ENCODE measurements around the gene EIF4G3.

EIF4G3 gene

DNA sequence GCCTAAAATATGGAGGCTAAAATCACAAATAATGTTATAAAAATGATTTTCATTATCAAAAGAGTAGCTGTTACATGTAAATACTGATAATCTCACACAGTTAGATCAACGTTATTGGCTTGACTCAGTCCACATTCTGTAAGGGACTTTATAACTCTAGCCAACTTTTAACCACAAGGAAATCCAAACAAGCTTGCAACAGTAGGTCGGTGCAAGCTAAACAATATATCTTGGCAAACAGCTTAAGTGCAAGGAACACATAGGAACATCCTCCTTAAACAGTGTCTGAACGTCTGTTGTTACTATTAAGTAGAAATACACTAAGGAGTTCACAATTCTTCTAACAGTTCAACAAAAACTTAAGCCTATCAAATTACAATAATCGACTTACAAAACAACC lies 126.7 kb downstream of the EIF4G3 start:
- Histone ChIP-seq H3K27ac (ENCODE audit: poor library complexity, severe bottlenecking) (no peak overlapping the region), H3K36me3 (ENCODE audit: low read depth) (peaks cover 16% of the 10 kb centered on the region), H3K27me3 (ENCODE audit: insufficient read depth, poor library complexity, severe bottlenecking) (no peaks in the 10 kb centered on the region), H3K4me1 (ENCODE audit: insufficient read depth, poor library complexity, severe bottlenecking) (no peaks in the 10 kb centered on the region), H3K4me3 (ENCODE audit: severe bottlenecking) (no peak overlapping the region), H3K9me3 (ENCODE audit: severe bottlenecking) (peaks cover 3% of the 10 kb centered on the region)
- TF ChIP-seq, protein P1, sequence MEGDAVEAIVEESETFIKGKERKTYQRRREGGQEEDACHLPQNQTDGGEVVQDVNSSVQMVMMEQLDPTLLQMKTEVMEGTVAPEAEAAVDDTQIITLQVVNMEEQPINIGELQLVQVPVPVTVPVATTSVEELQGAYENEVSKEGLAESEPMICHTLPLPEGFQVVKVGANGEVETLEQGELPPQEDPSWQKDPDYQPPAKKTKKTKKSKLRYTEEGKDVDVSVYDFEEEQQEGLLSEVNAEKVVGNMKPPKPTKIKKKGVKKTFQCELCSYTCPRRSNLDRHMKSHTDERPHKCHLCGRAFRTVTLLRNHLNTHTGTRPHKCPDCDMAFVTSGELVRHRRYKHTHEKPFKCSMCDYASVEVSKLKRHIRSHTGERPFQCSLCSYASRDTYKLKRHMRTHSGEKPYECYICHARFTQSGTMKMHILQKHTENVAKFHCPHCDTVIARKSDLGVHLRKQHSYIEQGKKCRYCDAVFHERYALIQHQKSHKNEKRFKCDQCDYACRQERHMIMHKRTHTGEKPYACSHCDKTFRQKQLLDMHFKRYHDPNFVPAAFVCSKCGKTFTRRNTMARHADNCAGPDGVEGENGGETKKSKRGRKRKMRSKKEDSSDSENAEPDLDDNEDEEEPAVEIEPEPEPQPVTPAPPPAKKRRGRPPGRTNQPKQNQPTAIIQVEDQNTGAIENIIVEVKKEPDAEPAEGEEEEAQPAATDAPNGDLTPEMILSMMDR (IDR thresholded peaks at IDR 0.05; ENCODE audit: poor library complexity, severe bottlenecking): no peak
- no peak for DNase-seq (ENCODE audit: low spot score)
- ATAC-seq (ENCODE audit: low read depth): no peak

DNA sequence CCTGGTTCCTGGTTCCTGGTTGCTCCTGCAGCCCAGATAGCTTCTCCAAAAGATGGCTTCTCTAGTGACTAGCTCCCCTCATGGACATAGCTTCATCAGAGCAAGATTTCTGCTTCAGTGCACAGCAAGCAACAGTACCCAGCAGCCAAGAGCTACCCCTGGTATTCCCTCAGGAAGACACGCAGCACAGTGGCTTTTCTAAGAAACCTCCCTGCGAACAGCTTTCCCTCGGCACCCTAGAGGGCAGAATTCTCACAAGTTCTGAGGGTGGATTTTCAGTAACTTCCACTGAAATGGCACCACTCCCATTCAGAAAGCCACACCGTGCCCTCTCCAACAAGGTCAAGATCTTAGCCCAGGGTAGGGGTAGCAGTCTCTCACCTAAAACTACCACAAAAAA lies 128.2 kb downstream of the EIF4G3 start:
- Histone ChIP-seq H3K4me1 (ENCODE audit: insufficient read depth, poor library complexity, severe bottlenecking) (no peaks in the 10 kb centered on the region), H3K9me3 (ENCODE audit: severe bottlenecking) (no peaks in the 10 kb centered on the region), H3K4me3 (ENCODE audit: severe bottlenecking) (no peak overlapping the region), H3K27ac (ENCODE audit: poor library complexity, severe bottlenecking) (no peak overlapping the region), H3K27me3 (ENCODE audit: insufficient read depth, poor library complexity, severe bottlenecking) (no peaks in the 10 kb centered on the region), H3K36me3 (ENCODE audit: low read depth) (peaks cover 16% of the 10 kb centered on the region)
- TF ChIP-seq, protein P1 (IDR thresholded peaks at IDR 0.05; ENCODE audit: poor library complexity, severe bottlenecking): no peak
- ATAC-seq (ENCODE audit: low read depth): no peak; the same call in 2 of the 3 replicates
- no peak for DNase-seq (ENCODE audit: low spot score)

- ATAC-seq (ENCODE audit: low read depth): no peak
- H3K36me3 ChIP-seq (ENCODE audit: low read depth): peaks cover 10% of the 10 kb centered on the region
- H3K27ac ChIP-seq (ENCODE audit: poor library complexity, severe bottlenecking): no peak overlapping the region
- TF ChIP-seq, protein P1 (IDR thresholded peaks at IDR 0.05; ENCODE audit: poor library complexity, severe bottlenecking): no peak
- no peak overlapping the region for H3K4me3 ChIP-seq (ENCODE audit: severe bottlenecking)
- H3K27me3 ChIP-seq (ENCODE audit: insufficient read depth, poor library complexity, severe bottlenecking): no peaks in the 10 kb centered on the region
- no peak for DNase-seq (ENCODE audit: low spot score)
- H3K4me1 ChIP-seq (ENCODE audit: insufficient read depth, poor library complexity, severe bottlenecking): no peaks in the 10 kb centered on the region
- H3K9me3 ChIP-seq (ENCODE audit: severe bottlenecking): no peaks in the 10 kb centered on the region
These were observed 130.6 kb downstream of the EIF4G3 start for GRCh38 chr1:21046132-21046531.

GRCh38 chr1:21045351-21045750 lies 131.3 kb downstream of the EIF4G3 start:
- ATAC-seq (ENCODE audit: low read depth): no peak

GRCh38 chr1:21042929-21043605 lies 133.6 kb downstream of the EIF4G3 start:
- H3K9me3 ChIP-seq (ENCODE audit: severe bottlenecking): no peaks in the 10 kb centered on the region
- ATAC-seq (ENCODE audit: low read depth) (no peak), DNase-seq (ENCODE audit: low spot score) (no peak)
- TF ChIP-seq, protein P1 (IDR thresholded peaks at IDR 0.05; ENCODE audit: poor library complexity, severe bottlenecking): no peak
- no peaks in the 10 kb centered on the region for H3K36me3 ChIP-seq (ENCODE audit: low read depth)
- no peaks in the 10 kb centered on the region for H3K4me1 ChIP-seq (ENCODE audit: insufficient read depth, poor library complexity, severe bottlenecking)
- no peaks in the 10 kb centered on the region for H3K27me3 ChIP-seq (ENCODE audit: insufficient read depth, poor library complexity, severe bottlenecking)
- H3K27ac ChIP-seq (ENCODE audit: poor library complexity, severe bottlenecking): no peak overlapping the region
- H3K4me3 ChIP-seq (ENCODE audit: severe bottlenecking): no peak overlapping the region

More at GRCh38 chr1:21045351-21045750, 131.3 kb downstream of the EIF4G3 start:
- Histone ChIP-seq H3K4me3 (ENCODE audit: severe bottlenecking) (no peak overlapping the region), H3K36me3 (ENCODE audit: low read depth) (peaks cover 2% of the 10 kb centered on the region), H3K4me1 (ENCODE audit: insufficient read depth, poor library complexity, severe bottlenecking) (no peaks in the 10 kb centered on the region), H3K27ac (ENCODE audit: poor library complexity, severe bottlenecking) (no peak overlapping the region), H3K9me3 (ENCODE audit: severe bottlenecking) (no peaks in the 10 kb centered on the region), H3K27me3 (ENCODE audit: insufficient read depth, poor library complexity, severe bottlenecking) (no peaks in the 10 kb centered on the region)
- TF ChIP-seq, protein P1 (IDR thresholded peaks at IDR 0.05; ENCODE audit: poor library complexity, severe bottlenecking): no peak
- no peak for DNase-seq (ENCODE audit: low spot score)

Measured in RWPE2 (cell line).